WI38 (cell line): ENCODE measurements around the gene PSME4.

Source experiments
- H3K4me3 ChIP-seq: 2 replicates; pipeline ENCODE4 v1.5.1; 2011; ENCODE audit warnings: low read depth, mild to moderate bottlenecking, control low read depth, low read length
- CTCF ChIP-seq: IDR thresholded peaks from 2 replicates; pipeline ENCODE4 v1.5.1; 2012; ENCODE audit warnings: low read depth, mild to moderate bottlenecking, control low read depth, low read length

The PSME4 gene

GRCh38 chr2:53865962-53866361, 104.8 kb downstream of the PSME4 start:
- H3K4me3 ChIP-seq = no peak overlapping the region
- TF ChIP-seq CTCF = no peak

GRCh38 chr2:53865264-53865663, 105.5 kb downstream of the PSME4 start:
- no peak overlapping the region for H3K4me3 ChIP-seq
- TF ChIP-seq CTCF = no peak

GRCh38 chr2:53863538-53864227, 107.1 kb downstream of the PSME4 start:
- H3K4me3 ChIP-seq = no peak overlapping the region
- no peak for TF ChIP-seq CTCF

GRCh38 chr2:53861824-53862223, 109.0 kb downstream of the PSME4 start:
- no peak overlapping the region for H3K4me3 ChIP-seq
- TF ChIP-seq CTCF = no peak

- H3K4me3 ChIP-seq = peak within 1 kb of the TSS; percentile 29; the same call in 1 of the 2 replicates
- no peak for TF ChIP-seq CTCF
Measured at GRCh38 chr2:53859206-53860181, 111.3 kb downstream of the PSME4 start, which contains the start of gene GPR75. Gene GPR75, minus strand, starts transcription at chr2:53859967. Its CDS starts 5,211 bp downstream, at chr2:53854756.

GRCh38 chr2:53856272-53856671, 114.5 kb downstream of the PSME4 start:
- H3K4me3 ChIP-seq = no peak overlapping the region
- no peak for TF ChIP-seq CTCF

GRCh38 chr2:53854678-53855077, 116.1 kb downstream of the PSME4 start:
- no peak for TF ChIP-seq CTCF
- H3K4me3 ChIP-seq = no peak overlapping the region
